ENCODE measurements around the gene ANXA6. TPM values are rescaled to one million over a fixed set of nuclear protein-coding genes. Genes with fewer than 3 reads are reported as not detected.

Gene ANXA6
- total RNA-seq, 4 donors from 2014 or later: 21.7 to 64.4 (median 49.5) TPM

- 48% methylated on average over 6 of the region's 20 CpGs for WGBS
- Histone ChIP-seq H3K4me1 (peaks cover 40% of the 10 kb centered on the region), H3K36me3 (no peaks in the 10 kb centered on the region)
Observed at GRCh38 chr5:151156507-151157420, 815 bp downstream of the ANXA6 start.

GRCh38 chr5:151155775-151156506 lies 1.6 kb downstream of the ANXA6 start:
- Histone ChIP-seq H3K27ac (peak overlapping the region; percentile 82), H3K4me3 (peak overlapping the region; percentile 68), H3K36me3 (no peaks in the 10 kb centered on the region), H3K9me3 (no peaks in the 10 kb centered on the region), H3K4me1 (peaks cover 48% of the 10 kb centered on the region), H3K27me3 (no peaks in the 10 kb centered on the region)
- 38% methylated on average over 8 of the region's 9 CpGs for WGBS
- DNase-seq (ENCODE audit: low spot score in 2 of 2): no peak
- TF ChIP-seq EP300 (IDR thresholded peaks at IDR 0.05) (no peak), POLR2A (IDR thresholded peaks at IDR 0.05) (no peak), CTCF (IDR thresholded peaks at IDR 0.05) (no peak), POLR2AphosphoS5 (IDR thresholded peaks at IDR 0.05) (no peak)

More at GRCh38 chr5:151156507-151157420, 815 bp downstream of the ANXA6 start:
- Histone ChIP-seq H3K4me3 (peak overlapping the region; percentile 68), H3K27me3 (no peaks in the 10 kb centered on the region), H3K27ac (peak overlapping the region; percentile 82), H3K9me3 (no peaks in the 10 kb centered on the region)
- TF ChIP-seq POLR2A (IDR thresholded peaks at IDR 0.05) (no peak), EP300 (IDR thresholded peaks at IDR 0.05) (no peak), CTCF (IDR thresholded peaks at IDR 0.05) (no peak), POLR2AphosphoS5 (IDR thresholded peaks at IDR 0.05) (no peak)
- DNase-seq (ENCODE audit: low spot score in 2 of 2): no peak

- H3K9me3 ChIP-seq: no peaks in the 10 kb centered on the region
Observed at GRCh38 chr5:151154931-151155774, 2.4 kb downstream of the ANXA6 start.

GRCh38 chr5:151153766-151154272 lies 3.8 kb downstream of the ANXA6 start:
- no peak for DNase-seq (ENCODE audit: low spot score in 2 of 2)
- Histone ChIP-seq H3K9me3 (no peaks in the 10 kb centered on the region), H3K27ac (no peak overlapping the region), H3K36me3 (no peaks in the 10 kb centered on the region), H3K27me3 (no peaks in the 10 kb centered on the region), H3K4me3 (no peak overlapping the region), H3K4me1 (peaks cover 58% of the 10 kb centered on the region)
- 74% methylated on average over 3 of the region's 3 CpGs for WGBS
- TF ChIP-seq POLR2AphosphoS5 (IDR thresholded peaks at IDR 0.05): no peak
- no peak for TF ChIP-seq EP300 (IDR thresholded peaks at IDR 0.05)
- TF ChIP-seq CTCF (IDR thresholded peaks at IDR 0.05): no peak
- TF ChIP-seq POLR2A (IDR thresholded peaks at IDR 0.05): no peak

More at GRCh38 chr5:151154931-151155774, 2.4 kb downstream of the ANXA6 start:
- Histone ChIP-seq H3K36me3 (no peaks in the 10 kb centered on the region), H3K27me3 (no peaks in the 10 kb centered on the region), H3K4me3 (peak overlapping the region; percentile 68), H3K27ac (peak overlapping the region; percentile 82), H3K4me1 (peaks cover 56% of the 10 kb centered on the region)
- DNase-seq (ENCODE audit: low spot score in 2 of 2): no peak
- 51% methylated on average over 9 of the region's 9 CpGs for WGBS
- TF ChIP-seq EP300 (IDR thresholded peaks at IDR 0.05) (no peak), POLR2AphosphoS5 (IDR thresholded peaks at IDR 0.05) (no peak), POLR2A (IDR thresholded peaks at IDR 0.05) (no peak), CTCF (IDR thresholded peaks at IDR 0.05) (no peak)

Data from suprapubic skin (tissue), 4 donors.